GM19043 (cell line): Measurements from ENCODE around the gene CXCR5.

Source experiments
- ATAC-seq: cut with Tn5 transposase; IDR thresholded peaks from one replicate; pipeline ENCODE4 v1.9.1; 2021; ENCODE audit warnings: low read depth; ENCODE audit not compliant: unreplicated experiment

The CXCR5 gene

DNA sequence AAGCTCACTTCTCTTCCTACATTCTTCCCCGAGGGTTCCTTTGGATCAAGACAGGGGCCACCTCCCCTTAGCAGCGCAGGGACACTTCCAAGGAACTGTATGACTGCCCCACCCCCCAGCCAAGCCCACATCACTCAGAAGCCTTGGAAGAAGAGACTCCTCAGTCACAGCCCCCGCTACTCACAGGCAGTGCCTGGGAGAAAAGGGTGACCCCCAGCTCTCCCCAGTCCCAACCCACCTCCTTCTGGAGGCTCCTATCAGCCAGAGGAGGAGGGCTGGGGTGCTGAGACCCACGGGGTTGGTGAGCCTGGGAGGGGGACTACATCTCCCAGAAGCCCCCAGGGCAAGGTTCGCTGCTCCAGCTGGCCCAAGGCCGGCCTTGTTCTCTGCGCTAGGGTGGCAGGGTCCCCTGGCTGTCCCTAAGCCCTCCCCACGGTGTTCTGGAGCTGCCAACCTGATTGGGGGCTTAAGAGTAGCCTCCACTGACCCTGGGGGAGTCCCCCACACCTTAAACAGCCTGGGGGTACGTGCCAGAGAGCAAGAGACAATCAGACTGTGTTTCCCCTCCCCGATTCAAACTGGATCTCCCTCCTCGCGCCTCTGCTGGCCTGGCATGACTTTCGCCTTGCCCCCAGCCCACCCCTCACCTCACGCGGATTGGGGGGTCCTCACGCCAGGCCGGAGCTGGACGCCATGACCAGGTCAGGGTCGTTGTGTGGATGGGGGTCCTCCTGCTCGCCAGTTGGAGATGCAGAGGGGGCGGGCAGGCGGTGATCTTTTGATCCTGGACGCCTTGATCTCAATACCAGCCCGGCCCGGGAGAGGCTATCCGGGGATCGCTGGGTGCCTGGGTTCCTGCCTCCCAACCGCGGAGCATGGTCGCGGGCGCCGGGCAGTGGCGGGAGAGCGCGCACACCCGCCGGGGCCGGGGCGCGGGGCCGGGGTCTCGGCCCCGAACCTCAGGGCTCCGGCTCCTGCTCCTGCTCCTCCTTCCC is 41.2 kb downstream of the CXCR5 start:
- no peak for ATAC-seq

DNA sequence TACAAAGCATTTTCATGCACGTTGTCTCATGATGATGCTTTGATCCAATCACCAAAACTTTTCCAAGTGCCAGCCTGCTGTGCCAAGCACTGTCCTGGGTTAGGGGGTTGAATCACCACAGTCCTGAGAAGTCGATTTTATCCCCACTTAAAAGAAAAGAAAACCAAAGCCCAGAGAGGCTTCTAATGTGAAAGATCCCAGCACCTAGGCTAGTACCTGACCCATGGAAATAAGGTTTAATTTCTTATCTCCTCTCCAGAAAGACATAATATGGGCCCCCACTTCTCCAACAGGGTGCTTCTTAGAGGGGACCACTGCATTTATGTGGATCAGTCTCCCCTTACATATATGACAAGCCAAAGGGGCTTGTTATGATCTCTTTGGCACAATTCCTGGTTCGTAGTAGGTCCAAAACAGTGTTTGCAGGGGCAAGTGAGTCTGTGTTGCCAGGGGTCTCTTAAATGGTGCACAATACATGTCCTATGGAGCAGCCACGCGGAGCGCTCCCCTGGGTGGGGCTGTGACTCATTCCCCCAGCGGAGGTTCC is 43.9 kb downstream of the CXCR5 start:
- no peak for ATAC-seq

DNA sequence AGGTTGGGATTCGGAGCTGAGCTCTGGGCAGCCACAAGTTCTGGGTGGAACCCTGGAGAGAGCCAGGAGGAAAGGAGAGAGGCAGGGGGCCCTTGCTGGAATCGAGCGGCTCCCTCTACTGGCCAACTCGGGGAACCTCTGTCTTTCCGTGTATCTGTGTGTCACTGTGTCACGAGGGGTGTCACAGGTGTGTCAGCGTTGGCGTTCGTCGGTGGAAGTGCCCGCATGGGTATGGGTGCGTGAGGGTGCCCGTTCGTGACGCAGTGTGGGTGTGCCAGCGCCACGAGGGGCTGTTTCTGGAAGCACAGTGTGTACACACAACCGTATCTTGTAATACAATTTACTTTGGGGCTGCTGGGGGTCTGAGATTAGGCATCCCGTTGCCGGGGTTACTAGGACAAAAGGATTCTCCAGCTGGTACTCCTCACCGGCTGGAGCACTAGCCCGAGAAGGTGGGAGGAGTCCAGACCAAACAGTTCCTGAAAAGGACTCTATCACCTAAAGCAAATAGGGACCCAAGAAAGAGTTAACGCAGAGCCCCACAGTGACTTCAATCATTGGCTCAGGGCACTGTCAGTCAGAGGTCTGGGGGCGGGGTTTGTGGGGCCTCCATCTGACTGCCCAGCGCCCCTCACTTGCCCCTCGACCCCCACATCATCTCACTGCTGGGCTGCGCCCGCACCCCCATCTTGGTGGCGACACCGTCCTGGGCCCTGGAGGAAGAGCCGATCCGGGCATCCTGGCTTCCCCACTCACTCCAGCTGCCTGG is 44.6 kb downstream of the CXCR5 start:
- ATAC-seq, result peak; percentile 38

DNA sequence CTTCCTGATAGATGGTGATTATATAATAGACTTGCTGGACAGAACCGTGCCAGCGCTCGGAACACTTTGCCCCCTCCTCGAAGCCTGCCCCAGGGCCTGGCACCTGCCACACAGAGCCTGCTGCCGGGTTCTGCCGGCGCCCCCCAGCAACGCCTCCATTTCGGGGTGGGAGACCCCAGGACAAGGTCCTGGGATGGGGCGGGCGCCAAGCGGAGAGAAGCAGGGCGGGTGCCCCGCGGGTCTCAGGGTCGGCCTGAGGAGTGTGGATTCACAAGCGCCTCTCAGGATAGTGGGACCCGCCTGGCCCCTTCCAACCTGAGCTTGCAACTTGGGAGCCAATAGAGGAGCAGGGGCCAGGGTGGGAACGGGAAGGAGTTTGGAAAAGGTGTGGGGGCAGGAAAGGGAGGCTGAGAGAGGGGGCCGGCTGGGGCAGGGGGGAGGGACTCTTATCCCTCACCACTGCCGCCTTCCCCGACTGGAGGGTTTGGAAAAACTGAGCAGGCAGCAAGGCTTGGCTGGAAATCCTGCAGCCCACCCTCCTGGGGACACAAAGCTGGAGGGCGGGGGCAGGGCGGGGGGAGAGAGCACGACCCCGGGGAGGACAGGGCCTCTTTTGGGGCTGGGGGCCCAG is 45.3 kb downstream of the CXCR5 start:
- ATAC-seq, result no peak

DNA sequence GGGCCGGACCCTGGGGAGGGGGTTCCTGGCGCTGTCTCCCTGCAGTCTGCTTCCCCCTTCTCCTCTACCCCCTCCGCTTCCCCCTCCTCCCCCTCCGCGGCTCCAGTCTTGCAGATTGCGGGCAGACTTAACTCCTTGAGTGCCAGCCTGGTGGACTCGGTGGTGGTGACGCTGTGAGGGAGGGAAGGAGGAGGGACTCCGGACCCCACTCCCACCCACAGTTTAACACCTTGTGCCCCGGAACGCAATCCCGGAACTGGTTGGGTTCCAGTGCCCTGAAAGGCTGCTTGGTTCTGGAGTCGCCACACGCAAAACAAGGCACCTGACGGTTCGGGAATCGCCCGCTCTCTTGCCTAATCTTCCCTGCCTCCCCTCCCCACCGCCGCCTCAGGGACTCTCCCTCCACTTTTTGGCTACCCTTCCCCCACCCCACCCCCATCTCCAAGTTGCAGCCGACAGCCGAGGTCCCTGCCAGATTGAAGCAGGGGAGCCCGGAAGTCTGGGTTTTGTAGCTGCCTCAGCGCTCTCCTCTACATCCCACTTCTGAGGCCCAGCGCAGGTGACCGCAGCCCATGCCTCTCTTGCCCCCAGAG is 45.9 kb downstream of the CXCR5 start:
- no peak for ATAC-seq

DNA sequence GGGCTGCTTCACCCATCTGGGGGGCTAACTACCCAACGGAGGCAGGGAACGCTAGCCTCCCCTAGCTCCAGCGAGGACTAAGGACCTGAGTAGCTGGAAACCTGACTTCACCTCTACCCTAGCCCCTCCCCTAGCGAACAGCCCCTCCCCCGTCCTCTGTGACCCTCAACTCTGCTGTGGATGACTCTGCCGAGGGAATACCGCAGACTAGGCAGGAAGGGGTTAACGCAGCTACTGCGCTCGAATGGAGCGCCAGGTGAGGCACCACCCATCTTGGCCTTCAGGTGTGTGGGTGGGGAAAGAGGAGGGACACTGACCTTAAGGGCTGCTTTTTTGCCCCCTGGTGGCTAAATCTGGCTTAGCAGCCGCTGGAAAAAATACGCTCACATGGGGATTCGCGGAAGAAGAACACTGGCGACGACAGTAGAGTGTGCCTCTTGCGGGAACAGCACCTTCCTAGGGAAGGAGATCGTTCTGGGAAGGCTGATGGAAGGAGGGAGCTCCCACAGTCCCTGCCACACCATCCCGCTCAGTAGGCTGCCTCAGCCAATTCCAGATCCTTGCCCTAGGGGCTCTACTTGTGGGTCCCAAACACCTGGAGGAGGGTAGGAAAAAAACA is 46.5 kb downstream of the CXCR5 start:
- no peak for ATAC-seq

DNA sequence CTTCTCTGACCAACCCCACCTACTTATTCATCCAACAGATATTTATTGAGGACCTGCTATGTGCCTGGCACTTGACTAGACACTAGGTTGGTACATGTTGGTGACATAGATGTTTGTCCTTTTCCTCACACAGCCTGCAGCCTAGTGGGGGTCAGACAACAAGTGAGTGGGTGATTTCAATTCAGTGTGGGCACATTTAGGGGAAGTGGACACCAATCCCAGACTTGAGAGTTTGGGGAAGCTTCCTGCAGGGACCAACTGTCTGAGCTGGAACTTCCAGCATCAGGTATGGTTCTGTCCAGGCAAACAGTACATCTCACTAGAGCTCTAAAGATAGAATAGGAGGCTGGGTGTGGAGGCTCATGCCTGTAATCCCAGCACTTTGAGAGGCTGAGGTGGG is 47.9 kb downstream of the CXCR5 start:
- ATAC-seq, result no peak

DNA sequence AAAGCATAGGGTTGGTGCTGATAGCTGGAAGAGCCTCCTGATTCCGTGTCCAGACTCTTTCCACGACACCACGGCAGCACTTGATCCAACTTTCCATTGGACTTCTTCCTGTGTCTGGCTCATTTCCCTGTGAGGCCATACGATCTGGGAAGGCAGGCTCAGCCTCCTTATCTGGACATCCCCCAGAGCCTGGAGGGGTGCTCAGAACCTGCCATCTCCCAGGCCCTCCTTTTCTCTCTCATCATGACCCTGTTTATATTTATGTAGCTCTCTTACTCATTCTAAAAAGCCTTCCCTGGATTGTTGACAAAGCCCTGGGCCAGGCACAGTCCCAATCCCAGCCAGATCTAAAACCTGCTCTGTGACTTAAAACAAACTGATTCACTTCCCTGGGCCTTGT is 49.8 kb downstream of the CXCR5 start:
- no peak for ATAC-seq

DNA sequence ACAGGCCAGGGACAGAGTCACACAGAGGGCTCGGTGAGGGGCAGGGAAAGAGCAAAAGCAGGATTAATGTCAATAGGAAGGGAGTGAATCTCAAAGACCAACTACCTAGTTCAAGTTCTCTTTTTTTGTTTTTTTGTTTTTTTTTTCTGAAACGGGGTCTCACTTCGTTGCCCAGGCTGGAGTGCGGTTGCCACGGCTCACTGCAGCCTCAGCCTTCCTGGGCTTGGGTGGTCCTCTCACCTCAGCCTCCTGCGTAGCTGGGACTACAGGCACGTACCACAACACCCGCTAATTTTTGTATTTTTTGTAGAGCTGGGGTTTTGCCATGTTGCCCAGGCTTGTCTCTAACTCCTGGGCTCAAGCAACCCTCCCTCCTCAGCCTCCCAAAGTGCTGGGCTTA is 51.7 kb downstream of the CXCR5 start:
- ATAC-seq, result no peak

DNA sequence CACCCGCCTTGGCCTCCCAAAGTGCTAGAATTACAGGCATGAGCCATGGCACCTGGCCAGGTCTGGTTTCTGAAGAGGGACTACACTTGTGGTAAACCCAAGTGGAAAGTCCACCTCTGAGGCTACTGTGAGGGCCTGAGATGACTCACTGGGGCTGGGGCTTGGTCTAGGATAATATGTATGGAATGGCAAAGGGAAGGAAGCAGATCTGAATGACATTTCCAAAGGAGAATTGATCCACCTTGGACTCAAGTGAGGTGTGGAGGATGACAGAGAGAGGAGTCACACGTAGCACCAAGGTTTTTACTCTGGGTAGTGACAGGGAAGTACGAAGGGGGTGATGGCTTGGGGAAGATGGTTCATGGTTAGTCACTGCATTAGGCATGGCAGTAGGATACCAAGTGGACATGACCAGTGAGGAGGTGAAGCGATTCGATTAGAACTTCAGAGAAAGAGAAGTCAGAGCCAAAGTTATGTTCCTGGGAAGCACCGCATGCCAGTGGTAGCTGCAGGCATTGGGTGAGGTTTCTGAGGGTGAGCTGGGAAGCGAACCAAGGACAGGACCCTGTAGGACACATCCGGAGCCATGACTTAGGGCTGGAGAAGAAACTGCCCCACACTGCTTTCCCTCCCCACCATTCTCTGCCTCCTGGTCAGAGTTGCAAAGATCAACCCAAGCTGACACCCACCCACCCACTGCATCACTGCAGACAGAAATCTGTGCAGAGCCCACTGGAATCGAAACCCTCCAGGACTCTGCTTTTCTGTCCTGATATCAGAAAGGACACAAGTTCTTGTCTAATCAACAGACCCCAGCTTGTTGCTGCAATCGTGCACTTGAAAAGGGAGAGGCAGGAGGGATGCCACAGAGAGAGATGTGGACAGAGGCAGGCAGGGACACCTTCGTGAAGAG is 55.1 kb downstream of the CXCR5 start:
- no peak for ATAC-seq

DNA sequence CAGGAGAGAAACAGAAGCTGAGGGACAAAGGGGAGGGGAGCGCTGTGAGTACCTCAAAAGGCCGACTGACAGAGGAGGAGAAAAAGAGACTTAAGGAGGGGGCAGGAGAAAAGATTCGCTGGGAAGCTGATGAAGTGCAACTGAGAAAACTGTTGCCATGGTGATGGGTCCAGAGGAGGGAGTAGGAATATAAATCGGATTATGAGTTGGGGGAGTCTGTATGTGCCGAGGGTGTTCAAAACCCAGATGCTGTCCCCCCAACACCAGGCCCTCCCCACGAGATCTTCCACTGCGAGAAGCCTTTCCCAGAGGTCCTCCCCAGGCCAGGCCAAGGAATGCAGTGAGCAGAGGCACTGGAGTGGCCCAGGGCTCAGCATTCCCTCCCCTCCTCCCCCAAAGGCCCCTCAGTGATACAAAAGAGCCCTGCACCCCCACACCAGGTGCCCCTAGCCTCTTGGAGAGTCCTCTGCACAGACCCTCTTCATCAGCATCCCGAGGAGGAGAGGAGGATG is 55.8 kb downstream of the CXCR5 start:
- ATAC-seq, result no peak

DNA sequence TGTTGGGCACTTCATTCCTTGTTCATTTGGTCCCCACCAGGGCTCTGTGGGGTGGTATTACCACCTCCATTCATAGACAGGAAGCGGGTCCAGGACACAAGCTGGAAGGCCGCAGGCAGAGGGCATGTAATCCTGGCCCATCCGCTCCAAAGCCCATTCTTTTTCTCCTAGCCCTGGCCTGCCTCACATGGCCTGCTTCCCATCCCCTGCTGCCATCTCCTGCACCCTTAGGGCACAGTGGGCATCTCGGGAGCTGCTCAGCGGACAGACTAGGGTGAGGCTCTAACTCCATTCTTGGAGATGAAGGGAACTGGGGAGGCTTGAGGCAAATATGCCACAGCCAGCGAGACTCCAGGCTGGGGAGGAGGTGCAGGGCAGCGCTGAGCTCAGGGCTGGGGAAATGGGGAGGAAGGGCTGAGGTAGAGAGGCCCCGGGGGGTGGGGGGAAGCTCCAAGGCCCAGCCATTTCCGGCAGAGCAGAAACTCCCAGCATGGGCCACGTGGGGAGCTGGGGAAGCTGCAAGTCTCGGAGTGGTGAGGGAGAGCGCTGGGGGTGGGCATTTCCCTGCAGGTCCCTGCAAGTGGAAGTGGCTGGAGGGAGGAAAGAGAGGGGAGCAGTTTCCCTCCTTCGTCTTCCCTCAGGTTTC is 56.4 kb downstream of the CXCR5 start:
- ATAC-seq, result no peak

DNA sequence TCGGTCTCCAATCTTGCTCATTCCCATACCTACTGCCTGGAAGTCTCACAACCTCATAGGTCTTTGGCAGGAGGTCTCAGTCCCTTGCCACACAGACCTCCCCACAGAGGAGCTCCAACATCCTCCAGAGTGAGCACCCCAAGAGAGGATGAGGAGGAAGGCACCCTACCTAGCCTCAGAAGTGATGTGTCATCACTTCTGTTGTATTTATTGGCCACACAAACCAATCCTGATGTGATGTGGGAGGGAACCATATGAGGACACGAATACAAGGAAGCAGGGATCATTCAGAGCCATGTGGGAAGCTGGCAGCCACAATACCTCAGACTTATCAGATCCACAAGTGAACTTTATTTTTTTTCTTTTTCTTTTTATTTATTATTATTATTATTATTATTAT is 63.4 kb downstream of the CXCR5 start:
- no peak for ATAC-seq
